ENCODE measurements around the gene IGSF22. TPM values are rescaled to one million over a fixed set of nuclear protein-coding genes. Genes with fewer than 3 reads are reported as not detected.

Gene IGSF22
- total and polyA plus RNA-seq, 2 of the 13 experiments (the other 11 are each of a cell fraction or from before 2014, with no cell fraction given) = not detected

DNA sequence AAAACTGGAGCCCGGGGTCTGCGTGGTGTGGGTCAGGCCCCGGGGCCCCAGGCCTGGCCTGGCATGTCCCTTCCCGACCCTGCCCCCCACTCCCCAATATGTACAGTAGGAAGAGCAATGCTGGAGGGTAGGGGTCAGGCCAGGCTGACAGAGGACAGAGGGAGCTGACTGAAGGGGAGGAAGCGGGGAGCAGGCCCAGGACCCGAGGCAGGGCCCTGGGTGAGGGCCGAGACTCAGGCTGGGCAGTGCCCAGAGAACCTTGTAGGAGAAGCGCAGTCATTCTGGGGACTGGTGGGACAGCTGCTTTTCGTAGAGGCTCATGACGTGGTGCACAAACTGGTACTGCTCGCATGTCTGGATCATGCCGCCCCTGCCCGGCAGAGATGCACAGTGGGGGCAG, 2.7 kb upstream of the IGSF22 start (continued):
- no peak for TF ChIP-seq ETV5 (CRISPR knock-in tag; IDR thresholded peaks at IDR 0.05; ENCODE audit: borderline replicate concordance)
- TF ChIP-seq, protein P1, sequence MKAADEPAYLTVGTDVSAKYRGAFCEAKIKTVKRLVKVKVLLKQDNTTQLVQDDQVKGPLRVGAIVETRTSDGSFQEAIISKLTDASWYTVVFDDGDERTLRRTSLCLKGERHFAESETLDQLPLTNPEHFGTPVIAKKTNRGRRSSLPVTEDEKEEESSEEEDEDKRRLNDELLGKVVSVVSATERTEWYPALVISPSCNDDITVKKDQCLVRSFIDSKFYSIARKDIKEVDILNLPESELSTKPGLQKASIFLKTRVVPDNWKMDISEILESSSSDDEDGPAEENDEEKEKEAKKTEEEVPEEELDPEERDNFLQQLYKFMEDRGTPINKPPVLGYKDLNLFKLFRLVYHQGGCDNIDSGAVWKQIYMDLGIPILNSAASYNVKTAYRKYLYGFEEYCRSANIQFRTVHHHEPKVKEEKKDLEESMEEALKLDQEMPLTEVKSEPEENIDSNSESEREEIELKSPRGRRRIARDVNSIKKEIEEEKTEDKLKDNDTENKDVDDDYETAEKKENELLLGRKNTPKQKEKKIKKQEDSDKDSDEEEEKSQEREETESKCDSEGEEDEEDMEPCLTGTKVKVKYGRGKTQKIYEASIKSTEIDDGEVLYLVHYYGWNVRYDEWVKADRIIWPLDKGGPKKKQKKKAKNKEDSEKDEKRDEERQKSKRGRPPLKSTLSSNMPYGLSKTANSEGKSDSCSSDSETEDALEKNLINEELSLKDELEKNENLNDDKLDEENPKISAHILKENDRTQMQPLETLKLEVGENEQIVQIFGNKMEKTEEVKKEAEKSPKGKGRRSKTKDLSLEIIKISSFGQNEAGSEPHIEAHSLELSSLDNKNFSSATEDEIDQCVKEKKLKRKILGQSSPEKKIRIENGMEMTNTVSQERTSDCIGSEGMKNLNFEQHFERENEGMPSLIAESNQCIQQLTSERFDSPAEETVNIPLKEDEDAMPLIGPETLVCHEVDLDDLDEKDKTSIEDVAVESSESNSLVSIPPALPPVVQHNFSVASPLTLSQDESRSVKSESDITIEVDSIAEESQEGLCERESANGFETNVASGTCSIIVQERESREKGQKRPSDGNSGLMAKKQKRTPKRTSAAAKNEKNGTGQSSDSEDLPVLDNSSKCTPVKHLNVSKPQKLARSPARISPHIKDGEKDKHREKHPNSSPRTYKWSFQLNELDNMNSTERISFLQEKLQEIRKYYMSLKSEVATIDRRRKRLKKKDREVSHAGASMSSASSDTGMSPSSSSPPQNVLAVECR (CRISPR knock-in tag; IDR thresholded peaks at IDR 0.05; ENCODE audit: borderline replicate concordance) = no peak
- TF ChIP-seq ZFP37 (CRISPR knock-in tag; IDR thresholded peaks at IDR 0.05; ENCODE audit: borderline replicate concordance) = no peak
- TF ChIP-seq MAFG (CRISPR knock-in tag; IDR thresholded peaks at IDR 0.05) = no peak
- TF ChIP-seq, protein P2, sequence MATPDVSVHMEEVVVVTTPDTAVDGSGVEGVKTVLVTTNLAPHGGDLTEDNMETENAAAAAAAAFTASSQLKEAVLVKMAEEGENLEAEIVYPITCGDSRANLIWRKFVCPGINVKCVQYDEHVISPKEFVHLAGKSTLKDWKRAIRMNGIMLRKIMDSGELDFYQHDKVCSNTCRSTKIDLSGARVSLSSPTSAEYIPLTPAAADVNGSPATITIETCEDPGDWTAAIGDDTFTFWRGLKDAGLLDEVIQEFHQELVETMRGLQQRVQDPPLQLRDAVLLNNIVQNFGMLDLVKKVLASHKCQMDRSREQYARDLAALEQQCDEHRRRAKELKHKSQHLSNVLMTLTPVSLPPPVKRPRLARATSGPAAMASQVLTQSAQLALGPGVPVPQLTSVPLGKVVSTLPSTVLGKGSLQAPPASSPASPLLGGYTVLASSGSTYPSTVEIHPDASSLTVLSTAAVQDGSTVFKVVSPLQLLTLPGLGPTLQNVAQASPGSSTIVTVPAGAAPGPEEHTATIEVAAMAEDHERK (CRISPR knock-in tag; IDR thresholded peaks at IDR 0.05; ENCODE audit: low read depth) = no peak
- no peak for TF ChIP-seq ZNF724P (CRISPR knock-in tag; IDR thresholded peaks at IDR 0.05; ENCODE audit: borderline replicate concordance)
- TF ChIP-seq ELF3 (CRISPR knock-in tag; IDR thresholded peaks at IDR 0.05) = no peak
- TF ChIP-seq, protein P3, sequence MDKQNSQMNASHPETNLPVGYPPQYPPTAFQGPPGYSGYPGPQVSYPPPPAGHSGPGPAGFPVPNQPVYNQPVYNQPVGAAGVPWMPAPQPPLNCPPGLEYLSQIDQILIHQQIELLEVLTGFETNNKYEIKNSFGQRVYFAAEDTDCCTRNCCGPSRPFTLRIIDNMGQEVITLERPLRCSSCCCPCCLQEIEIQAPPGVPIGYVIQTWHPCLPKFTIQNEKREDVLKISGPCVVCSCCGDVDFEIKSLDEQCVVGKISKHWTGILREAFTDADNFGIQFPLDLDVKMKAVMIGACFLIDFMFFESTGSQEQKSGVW (CRISPR knock-in tag; IDR thresholded peaks at IDR 0.05; ENCODE audit: borderline replicate concordance) = no peak

Measured in HepG2 (cell line).